Right atrium auricular region (tissue), 2 donors: ENCODE results near the gene WBP1L. TPM values are rescaled to one million over a fixed set of nuclear protein-coding genes. Genes with fewer than 3 reads are reported as not detected.
"Not testable (repeated sequence)": the region's sequence is repeated elsewhere in the genome, so short reads cannot be mapped to it uniquely, and the experiment has no call there.

Experiments used
- DNase-seq: peaks from one replicate; pipeline ENCODE4 v3.0.0-alpha.2; 2019; ENCODE audit warnings: low spot score
- H3K27ac ChIP-seq, 2 donors: fragments of 200-600 bp; sonication (generic); 1 replicate in 1 of 2; 2 replicates in 1 of 2; pipeline ENCODE4 v1.5.1; 2016 to 2019
- H3K27me3 ChIP-seq, 2 donors: fragments of 200-600 bp; sonication (generic); one replicate each; pipeline versions ENCODE4 v1.5.1 to v1.6.0; 2017 to 2019
- H3K36me3 ChIP-seq: fragments of 200-600 bp; sonication (generic); one replicate; pipeline ENCODE4 v1.5.1; 2016
- H3K4me1 ChIP-seq, 2 donors: fragments of 200-600 bp; sonication (generic); one replicate each; pipeline versions ENCODE4 v1.5.1 to v1.6.0; 2017 to 2019
- H3K4me3 ChIP-seq, 2 donors: fragments of 200-600 bp; sonication (generic); 1 replicate in 1 of 2; 2 replicates in 1 of 2; pipeline ENCODE4 v1.5.1; 2017 to 2019; ENCODE audit warnings: mild to moderate bottlenecking in 1 of 2, moderate library complexity in 1 of 2
- H3K9me3 ChIP-seq, 2 donors: fragments of 200-600 bp; sonication (generic); one replicate each; pipeline ENCODE4 v1.5.1; 2019
- CTCF ChIP-seq, 2 donors: fragments of 200-600 bp; sonication (generic); IDR thresholded peaks; one replicate each; pipeline ENCODE4 v1.5.1; 2019; ENCODE audit warnings: antibody characterized with exemption in 2 of 2
- total RNA-seq, 2 donors: library from RNA; depleted of rRNA; stranded (reverse); fragments of >200 nt; gene quantifications; one replicate each; pipeline ENCODE4 v1.1.0, GENCODE V29; 2016

Gene WBP1L
- total RNA-seq, 2 donors from 2014 or later, result 46.1 to 94.4 TPM

GRCh38 chr10:102814453-102814871, 70.7 kb downstream of the WBP1L start:
- TF ChIP-seq CTCF (IDR thresholded peaks at IDR 0.05), result no peak
- DNase-seq, result peak; percentile 90
- Histone ChIP-seq H3K27me3 (no peaks in the 10 kb centered on the region), H3K36me3 (peaks cover 51% of the 10 kb centered on the region), H3K4me1 (peaks cover 0 to 54% of the 10 kb centered on the region in 2 donors), H3K4me3 (no peak overlapping the region), H3K27ac (peak overlapping the region; percentile 88 to 91), H3K9me3 (no peaks in the 10 kb centered on the region)

- Histone ChIP-seq H3K36me3 (peaks cover 45% of the 10 kb centered on the region), H3K9me3 (no peaks in the 10 kb centered on the region), H3K4me3 (no peak overlapping the region), H3K4me1 (peaks cover 0 to 53% of the 10 kb centered on the region in 2 donors), H3K27me3 (no peaks in the 10 kb centered on the region), H3K27ac (peak overlapping the region; percentile 88 to 91)
- DNase-seq, result peak; percentile 83
- no peak for TF ChIP-seq CTCF (IDR thresholded peaks at IDR 0.05)
Observed at GRCh38 chr10:102814873-102815661, 71.3 kb downstream of the WBP1L start.

- Histone ChIP-seq H3K4me3 (no peak overlapping the region), H3K27ac (peak overlapping the region; percentile 88 to 91), H3K36me3 (peaks cover 40% of the 10 kb centered on the region), H3K9me3 (no peaks in the 10 kb centered on the region), H3K27me3 (no peaks in the 10 kb centered on the region), H3K4me1 (peaks cover 0 to 53% of the 10 kb centered on the region in 2 donors)
- DNase-seq, result peak; percentile 92
- TF ChIP-seq CTCF (IDR thresholded peaks at IDR 0.05), result no peak
Observed at GRCh38 chr10:102815790-102816549, 72.2 kb downstream of the WBP1L start.

- Histone ChIP-seq H3K36me3 (peaks cover 28% of the 10 kb centered on the region), H3K27ac (peak overlapping the region; percentile 88 to 91), H3K4me3 (no peak overlapping the region), H3K4me1 (peaks cover 0 to 53% of the 10 kb centered on the region in 2 donors), H3K27me3 (no peaks in the 10 kb centered on the region), H3K9me3 (no peaks in the 10 kb centered on the region)
- no peak for TF ChIP-seq CTCF (IDR thresholded peaks at IDR 0.05)
- no peak for DNase-seq
Observed at GRCh38 chr10:102817175-102817574, 73.4 kb downstream of the WBP1L start.

GRCh38 chr10:102819054-102819453, 75.3 kb downstream of the WBP1L start:
- Histone ChIP-seq H3K27ac (peak overlapping the region; percentile 55 to 58), H3K9me3 (no peaks in the 10 kb centered on the region), H3K4me1 (peaks cover 0 to 37% of the 10 kb centered on the region in 2 donors), H3K36me3 (peaks cover 9% of the 10 kb centered on the region), H3K4me3 (no peak overlapping the region), H3K27me3 (no peaks in the 10 kb centered on the region)
- TF ChIP-seq CTCF (IDR thresholded peaks at IDR 0.05), result no peak
- peak; percentile 78 for DNase-seq

- not testable (repeated sequence) for DNase-seq, H3K9me3 ChIP-seq, H3K4me3 ChIP-seq, H3K36me3 ChIP-seq, H3K27me3 ChIP-seq
- Histone ChIP-seq H3K27ac (peak overlapping the region in 1 of 2 donors; percentile 58), H3K4me1 (peaks cover 0 to 27% of the 10 kb centered on the region in 2 donors)
Observed at GRCh38 chr10:102820008-102820407, 76.3 kb downstream of the WBP1L start.
